Brain microvascular endothelial cell (primary cell): ENCODE results near the gene ZYG11B.
"Not testable (repeated sequence)": the region's sequence is repeated elsewhere in the genome, so short reads cannot be mapped to it uniquely, and the experiment has no call there.

Experiments
- DNase-seq: peaks from one replicate; pipeline ENCODE4 v3.0.0-alpha.2; 2020
- H3K27ac ChIP-seq: fragments of 250-450 bp; sonication (Bioruptor Pico); 2 replicates; pipeline ENCODE4 v1.5.1; 2020; ENCODE audit warnings: mild to moderate bottlenecking, moderate library complexity
- H3K27me3 ChIP-seq: fragments of 250-450 bp; sonication (Bioruptor Pico); replicated peaks from 2 replicates; pipeline ENCODE4 v1.5.1; 2020; ENCODE audit warnings: mild to moderate bottlenecking
- H3K36me3 ChIP-seq: fragments of 250-450 bp; sonication (Bioruptor Pico); replicated peaks from 2 replicates; pipeline ENCODE4 v1.5.1; 2020; ENCODE audit warnings: mild to moderate bottlenecking
- H3K4me3 ChIP-seq: 2 replicates; pipeline ENCODE4 v1.5.1; 2011; ENCODE audit warnings: low read depth, mild to moderate bottlenecking, control low read depth, low read length, moderate library complexity
- CTCF ChIP-seq: IDR thresholded peaks from 2 replicates; pipeline ENCODE4 v1.5.1; 2011; ENCODE audit warnings: low read depth, mild to moderate bottlenecking, moderate library complexity, low read length, control low read depth, inconsistent platforms; ENCODE audit errors: missing control alignments
- in situ Hi-C: cut with HindIII; loops from 2 replicates; pipeline ENCODE4 v1.10.0; 2017; ENCODE audit warnings: low sequenced_read_pairs, low pct_ligation_motif_present

The ZYG11B gene

GRCh38 chr1:52681136-52681535, 45.1 kb upstream of the ZYG11B start:
- in situ Hi-C loops: no loop called here
- Histone ChIP-seq H3K4me3 (no peak overlapping the region), H3K27me3 (no peaks in the 10 kb centered on the region), H3K36me3 (peaks cover 4% of the 10 kb centered on the region), H3K27ac (no peak overlapping the region)
- DNase-seq: no peak
- no peak for TF ChIP-seq CTCF

GRCh38 chr1:52683367-52683940, 42.8 kb upstream of the ZYG11B start:
- in situ Hi-C loops: no loop called here
- TF ChIP-seq CTCF: no peak

DNA sequence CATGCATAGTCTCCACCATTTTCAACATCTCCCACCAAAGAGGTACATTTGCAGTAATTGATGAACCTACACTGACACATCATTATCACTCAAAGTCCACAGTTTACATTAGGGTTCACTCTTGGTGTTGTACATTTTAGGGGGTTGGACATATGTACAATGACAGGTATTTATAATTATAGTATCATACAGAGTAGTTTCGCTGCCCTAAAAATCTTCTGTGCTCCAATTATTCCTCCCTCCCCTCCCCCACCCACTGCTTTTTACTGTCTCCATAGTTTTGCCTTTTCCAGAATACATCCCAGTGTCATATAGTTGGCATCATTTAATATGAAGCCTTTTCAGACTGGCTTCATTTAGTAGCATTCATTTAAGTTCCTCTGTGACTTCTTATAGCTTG, 41.7 kb upstream of the ZYG11B start:
- Histone ChIP-seq H3K27ac (no peak overlapping the region), H3K36me3 (peaks cover 18% of the 10 kb centered on the region)

More at GRCh38 chr1:52683367-52683940, 42.8 kb upstream of the ZYG11B start:
- no peaks in the 10 kb centered on the region for H3K27me3 ChIP-seq
- H3K27ac ChIP-seq: no peak overlapping the region
- peaks cover 17% of the 10 kb centered on the region for H3K36me3 ChIP-seq
- DNase-seq: no peak
- H3K4me3 ChIP-seq: no peak overlapping the region

GRCh38 chr1:52686261-52686751, 39.9 kb upstream of the ZYG11B start:
- peak; percentile 65 for DNase-seq
- H3K27me3 ChIP-seq, in situ Hi-C loops, H3K27ac ChIP-seq, H3K4me3 ChIP-seq: not testable (repeated sequence)
- H3K36me3 ChIP-seq: peaks cover 28% of the 10 kb centered on the region
- peak; percentile 82 for TF ChIP-seq CTCF

More for the DNA sequence above, 41.7 kb upstream of the ZYG11B start:
- in situ Hi-C loops: no loop called here
- no peak overlapping the region for H3K4me3 ChIP-seq
- no peak for TF ChIP-seq CTCF
- H3K27me3 ChIP-seq: no peaks in the 10 kb centered on the region
- no peak for DNase-seq

GRCh38 chr1:52686830-52687229, 39.4 kb upstream of the ZYG11B start:
- in situ Hi-C loops: no loop called here
- H3K4me3 ChIP-seq: no peak overlapping the region
- peaks cover 33% of the 10 kb centered on the region for H3K36me3 ChIP-seq
- H3K27me3 ChIP-seq: no peaks in the 10 kb centered on the region
- no peak for DNase-seq
- H3K27ac ChIP-seq: no peak overlapping the region
- no peak for TF ChIP-seq CTCF

GRCh38 chr1:52691821-52692220, 34.4 kb upstream of the ZYG11B start:
- peaks cover 33% of the 10 kb centered on the region for H3K36me3 ChIP-seq
- no peak for DNase-seq
- in situ Hi-C loops: no loop called here
- no peak overlapping the region for H3K4me3 ChIP-seq
- no peaks in the 10 kb centered on the region for H3K27me3 ChIP-seq
- no peak for TF ChIP-seq CTCF
- H3K27ac ChIP-seq: no peak overlapping the region
